Hepatocyte (in vitro differentiated cells): Measurements from ENCODE around the gene MTR. TPM values are rescaled to one million over a fixed set of nuclear protein-coding genes. Genes with fewer than 3 reads are reported as not detected.

Experiments used
- DNase-seq: peaks from one replicate; pipeline ENCODE4 v3.0.0-alpha.2; 2016; ENCODE audit warnings: low spot score
- H2AFZ ChIP-seq: fragments of 200-600 bp; sonication (generic); 2 replicates; pipeline ENCODE4 v1.6.0; 2016; ENCODE audit warnings: antibody characterized with exemption, mild to moderate bottlenecking
- H3K27ac ChIP-seq: fragments of 200-600 bp; sonication (generic); 2 replicates; pipeline ENCODE4 v1.5.1; 2016; ENCODE audit warnings: mild to moderate bottlenecking
- H3K27me3 ChIP-seq: fragments of 200-600 bp; sonication (generic); 2 replicates; pipeline ENCODE4 v1.6.1; 2016
- H3K36me3 ChIP-seq: fragments of 200-600 bp; sonication (generic); replicated peaks from 2 replicates; pipeline ENCODE4 v1.5.1; 2016; ENCODE audit warnings: low read depth; ENCODE audit not compliant: insufficient read depth
- H3K4me1 ChIP-seq: fragments of 200-600 bp; sonication (generic); 2 replicates; pipeline ENCODE4 v1.5.1; 2016; ENCODE audit warnings: mild to moderate bottlenecking, moderate library complexity; ENCODE audit not compliant: insufficient read depth
- H3K4me2 ChIP-seq: fragments of 200-600 bp; sonication (generic); 2 replicates; pipeline ENCODE4 v1.6.0; 2016
- H3K4me3 ChIP-seq: fragments of 200-600 bp; sonication (generic); 2 replicates; pipeline ENCODE4 v1.5.1; 2016; ENCODE audit warnings: mild to moderate bottlenecking
- H3K79me2 ChIP-seq: fragments of 200-600 bp; sonication (generic); 2 replicates; pipeline ENCODE4 v1.6.0; 2017; ENCODE audit warnings: mild to moderate bottlenecking
- H3K9me2 ChIP-seq: fragments of 200-600 bp; sonication (generic); replicated peaks from 2 replicates; pipeline ENCODE4 v1.6.0; 2017; ENCODE audit warnings: mild to moderate bottlenecking; ENCODE audit not compliant: insufficient read depth
- H3K9me3 ChIP-seq: fragments of 200-600 bp; sonication (generic); 2 replicates; pipeline ENCODE4 v1.5.1; 2016; ENCODE audit warnings: low read depth, mild to moderate bottlenecking
- H4K20me1 ChIP-seq: fragments of 200-600 bp; sonication (generic); 2 replicates; pipeline ENCODE4 v1.6.0; 2016; ENCODE audit warnings: mild to moderate bottlenecking; ENCODE audit not compliant: insufficient read depth, poor library complexity, severe bottlenecking
- CTCF ChIP-seq: fragments of 200-600 bp; sonication (generic); IDR thresholded peaks from 2 replicates; pipeline ENCODE4 v1.5.1; 2016; ENCODE audit warnings: antibody characterized with exemption, mild to moderate bottlenecking; ENCODE audit not compliant: poor library complexity
- EZH2 ChIP-seq: fragments of 200-600 bp; sonication (generic); IDR thresholded peaks from 2 replicates; pipeline ENCODE4 v1.6.1; 2016; ENCODE audit warnings: antibody characterized with exemption, mild to moderate bottlenecking, borderline replicate concordance
- EZH2phosphoT487 ChIP-seq: fragments of 200-600 bp; sonication (generic); IDR thresholded peaks from one replicate; pipeline ENCODE4 v1.6.1; 2018; ENCODE audit warnings: antibody characterized with exemption, mild to moderate bottlenecking, low read depth, moderate library complexity; ENCODE audit not compliant: unreplicated experiment, severe bottlenecking
- WGBS: methylation state at CpG from one replicate; pipeline ENCODE4 v1.1.6; 2016; ENCODE audit warnings: low lambda C conversion rate; ENCODE audit errors: missing lambda C conversion rate; 5-methylcytosine and 5-hydroxymethylcytosine counted together
- polyA plus RNA-seq: library from polyadenylated mRNA; unstranded; fragments of >200 nt; fragmentation: Nextera tagmentation; extraction: Ambion mirVana; gene quantifications from 2 replicates; pipeline ENCODE4 v1.2.1, GENCODE V29; 2016
- total RNA-seq: library from RNA; depleted of rRNA; stranded (reverse); fragments of >200 nt; gene quantifications from 2 replicates; pipeline ENCODE4 v1.2.3, GENCODE V29; 2014

Gene MTR
- total and polyA plus RNA-seq, 2 experiments from 2014 or later: 9.6 to 23.8 TPM

DNA sequence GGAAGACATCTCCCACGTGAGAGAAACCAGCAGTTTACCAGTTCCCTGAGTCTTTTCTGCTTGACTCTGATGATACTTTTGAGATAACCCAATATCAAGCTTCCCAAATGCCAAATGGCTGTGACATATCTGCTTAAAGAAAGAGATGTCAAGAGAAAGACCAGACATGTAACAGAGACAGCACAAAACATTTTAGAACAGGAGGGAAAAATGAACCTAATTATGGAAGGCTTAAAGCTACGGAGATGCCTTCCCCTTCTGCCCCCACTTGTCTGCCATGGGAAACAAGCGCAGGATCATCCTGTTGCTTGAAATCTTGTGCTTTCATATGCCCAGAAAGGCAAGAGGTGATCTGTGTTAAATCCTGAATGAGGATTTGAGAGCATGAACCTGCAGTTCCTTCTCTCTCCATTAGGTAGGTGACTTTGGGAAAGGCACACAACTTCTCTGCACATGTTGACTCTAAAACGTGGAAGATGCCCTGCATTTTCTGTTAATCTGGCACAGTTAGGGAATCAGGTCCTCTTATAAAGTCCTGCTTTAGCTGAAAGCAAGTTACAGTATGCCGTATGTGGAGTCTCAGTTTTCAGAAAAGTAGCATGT is 46.7 kb upstream of the MTR start:
- Histone ChIP-seq H3K9me2 (no peaks in the 10 kb centered on the region), H3K4me3 (no peak overlapping the region), H3K4me1 (no peaks in the 10 kb centered on the region), H4K20me1 (no peaks in the 10 kb centered on the region), H3K27me3 (no peaks in the 10 kb centered on the region), H3K36me3 (no peaks in the 10 kb centered on the region), H3K79me2 (no peaks in the 10 kb centered on the region), H3K9me3 (no peaks in the 10 kb centered on the region), H3K4me2 (no peak overlapping the region), H3K27ac (no peak overlapping the region), H2AFZ (no peak overlapping the region)
- 63% methylated on average over 5 of the region's 5 CpGs for WGBS
- no peak for DNase-seq
- no peak for TF ChIP-seq CTCF
- no peak for TF ChIP-seq EZH2
- TF ChIP-seq EZH2phosphoT487: no peak

DNA sequence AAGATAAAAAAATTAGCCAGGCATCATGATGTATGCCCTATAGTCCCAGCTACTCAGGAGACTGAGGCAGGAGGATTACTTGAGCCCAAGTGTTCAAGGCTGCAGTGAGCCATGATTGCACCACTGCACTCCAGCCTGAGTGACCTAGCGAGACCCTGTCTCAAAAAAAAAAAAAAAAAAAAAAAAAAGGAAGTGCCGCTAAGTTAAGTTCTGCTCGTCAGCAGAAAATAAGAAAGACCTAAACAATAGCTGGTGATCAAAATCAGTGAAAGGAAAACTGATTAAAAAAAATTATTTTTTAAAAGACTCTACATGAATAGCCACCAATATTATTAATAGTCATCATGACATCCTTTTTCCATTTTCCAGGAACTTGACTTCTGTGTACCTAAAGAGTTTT is 44.2 kb upstream of the MTR start:
- 94% methylated on average over 3 of the region's 3 CpGs for WGBS
- Histone ChIP-seq H3K27ac (no peak overlapping the region), H3K4me2 (no peak overlapping the region), H3K9me3 (no peaks in the 10 kb centered on the region), H3K27me3 (no peaks in the 10 kb centered on the region), H4K20me1 (no peaks in the 10 kb centered on the region), H3K36me3 (no peaks in the 10 kb centered on the region), H3K79me2 (no peaks in the 10 kb centered on the region), H3K9me2 (no peaks in the 10 kb centered on the region), H2AFZ (no peak overlapping the region), H3K4me3 (no peak overlapping the region), H3K4me1 (no peaks in the 10 kb centered on the region)
- TF ChIP-seq EZH2 (no peak), CTCF (no peak), EZH2phosphoT487 (no peak)
- no peak for DNase-seq

DNA sequence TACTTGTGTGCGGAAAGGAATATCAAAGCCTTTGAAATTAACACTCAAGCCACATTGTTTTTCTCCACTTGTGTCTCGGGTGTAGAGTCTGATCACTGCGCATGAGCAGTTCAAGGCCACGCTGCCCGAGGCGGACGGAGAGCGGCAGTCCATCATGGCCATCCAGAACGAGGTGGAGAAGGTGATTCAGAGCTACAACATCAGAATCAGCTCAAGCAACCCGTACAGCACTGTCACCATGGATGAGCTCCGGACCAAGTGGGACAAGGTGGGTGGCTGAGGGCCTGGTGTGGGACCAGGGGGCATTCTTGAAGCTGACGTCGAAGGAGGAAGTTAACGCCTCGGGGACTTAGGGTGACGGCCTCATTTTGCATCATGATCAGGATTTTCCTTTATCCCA is 43.7 kb upstream of the MTR start:
- Histone ChIP-seq H3K4me3 (no peak overlapping the region), H3K4me2 (no peak overlapping the region), H2AFZ (no peak overlapping the region), H3K9me2 (no peaks in the 10 kb centered on the region), H3K36me3 (no peaks in the 10 kb centered on the region), H3K4me1 (no peaks in the 10 kb centered on the region), H3K27ac (no peak overlapping the region), H3K9me3 (no peaks in the 10 kb centered on the region), H3K79me2 (no peaks in the 10 kb centered on the region), H4K20me1 (no peaks in the 10 kb centered on the region), H3K27me3 (no peaks in the 10 kb centered on the region)
- no peak for DNase-seq
- WGBS: 95% methylated on average over 16 of the region's 16 CpGs
- TF ChIP-seq CTCF (no peak), EZH2phosphoT487 (no peak), EZH2 (no peak)
